Trophoblast cell (in vitro differentiated cells and primary cell): Measurements from ENCODE around the gene SLC35F3.
A peak's percentile ranks its signal among the peaks of the same experiment; 100 is the strongest.

Experiments
- DNase-seq, 2 donors: peaks; one replicate each; pipeline ENCODE4 v3.0.0-alpha.2; 2016
- H2AFZ ChIP-seq: 2 replicates; pipeline ENCODE4 v1.6.1; 2013; ENCODE audit warnings: low read length, moderate library complexity, mild to moderate bottlenecking; ENCODE audit not compliant: insufficient read depth, poor library complexity
- H2AK5ac ChIP-seq: 2 replicates; pipeline ENCODE4 v1.6.1; 2013; ENCODE audit warnings: mild to moderate bottlenecking, low read length
- H2BK120ac ChIP-seq: 2 replicates; pipeline ENCODE4 v1.6.1; 2013; ENCODE audit warnings: low read length, mild to moderate bottlenecking, moderate library complexity; ENCODE audit not compliant: insufficient read depth, poor library complexity
- H2BK12ac ChIP-seq: 2 replicates; pipeline ENCODE4 v1.6.1; 2013; ENCODE audit warnings: mild to moderate bottlenecking, low read length, moderate library complexity
- H2BK5ac ChIP-seq: 2 replicates; pipeline ENCODE4 v1.6.1; 2013; ENCODE audit warnings: low read length, low read depth, moderate library complexity, mild to moderate bottlenecking; ENCODE audit not compliant: poor library complexity
- H3K14ac ChIP-seq: 2 replicates; pipeline ENCODE4 v1.6.1; 2013; ENCODE audit warnings: mild to moderate bottlenecking, low read length
- H3K18ac ChIP-seq: 2 replicates; pipeline ENCODE4 v1.6.1; 2013; ENCODE audit warnings: mild to moderate bottlenecking, low read length
- H3K23ac ChIP-seq: 2 replicates; pipeline ENCODE4 v1.6.1; 2013; ENCODE audit warnings: low read length
- H3K27ac ChIP-seq: 2 replicates; pipeline ENCODE4 v1.5.1; 2013; ENCODE audit warnings: low read depth, mild to moderate bottlenecking, inconsistent platforms, low read length, moderate library complexity
- H3K27me3 ChIP-seq: 2 replicates; pipeline ENCODE4 v1.6.1; 2013; ENCODE audit warnings: inconsistent platforms, mild to moderate bottlenecking, low read length, moderate library complexity; ENCODE audit not compliant: insufficient read depth
- H3K36me3 ChIP-seq, 2 experiments: 1 replicate in 1 of 2; 2 replicates in 1 of 2; pipeline ENCODE4 v1.6.1; 2013; ENCODE audit warnings: low read length in 2 of 2, mild to moderate bottlenecking in 2 of 2, moderate library complexity in 1 of 2; ENCODE audit not compliant: insufficient read depth in 2 of 2, control insufficient read depth in 1 of 2
- H3K4ac ChIP-seq: 2 replicates; pipeline ENCODE4 v1.6.1; 2013; ENCODE audit warnings: low read depth, mild to moderate bottlenecking, low read length, moderate library complexity
- H3K4me1 ChIP-seq, 2 experiments: 1 replicate in 1 of 2; 2 replicates in 1 of 2; pipeline ENCODE4 v1.6.1; 2013; ENCODE audit warnings: low read length in 2 of 2, mild to moderate bottlenecking in 2 of 2, moderate library complexity in 1 of 2; ENCODE audit not compliant: insufficient read depth in 2 of 2, control insufficient read depth in 1 of 2
- H3K4me2 ChIP-seq: 2 replicates; pipeline ENCODE4 v1.6.1; 2013; ENCODE audit warnings: inconsistent platforms, mild to moderate bottlenecking, low read length, moderate library complexity
- H3K4me3 ChIP-seq: 2 replicates; pipeline ENCODE4 v1.5.1; 2013; ENCODE audit warnings: mild to moderate bottlenecking, low read depth, low read length, inconsistent platforms
- H3K79me1 ChIP-seq: one replicate; pipeline ENCODE4 v1.6.1; 2013; ENCODE audit warnings: low read length
- H3K79me2 ChIP-seq: 2 replicates; pipeline ENCODE4 v1.6.1; 2013; ENCODE audit warnings: low read length, mild to moderate bottlenecking; ENCODE audit not compliant: control insufficient read depth, insufficient read depth, poor library complexity
- H3K9ac ChIP-seq: 2 replicates; pipeline ENCODE4 v1.6.1; 2013; ENCODE audit warnings: mild to moderate bottlenecking, low read length
- H3K9me3 ChIP-seq: 2 replicates; pipeline ENCODE4 v1.6.1; 2013; ENCODE audit warnings: low read depth, mild to moderate bottlenecking, control low read depth, inconsistent platforms, low read length; ENCODE audit not compliant: insufficient read depth
- H4K12ac ChIP-seq: 2 replicates; pipeline ENCODE4 v1.6.1; 2013; ENCODE audit warnings: low read depth, mild to moderate bottlenecking, low read length, moderate library complexity
- H4K8ac ChIP-seq: 2 replicates; pipeline ENCODE4 v1.6.1; 2013; ENCODE audit warnings: low read depth, mild to moderate bottlenecking, low read length, moderate library complexity
- H4K91ac ChIP-seq: one replicate; pipeline ENCODE4 v1.6.1; 2013; ENCODE audit warnings: low read depth, mild to moderate bottlenecking, low read length, moderate library complexity
- WGBS: extraction: QIAGEN DNeasy Blood & Tissue Kit; methylation state at CpG from one replicate; pipeline ENCODE4 v1.1.7; 2013; ENCODE audit warnings: missing lambda C conversion rate; ENCODE audit not compliant: insufficient read length, insufficient coverage; ENCODE audit errors: extremely low coverage; 5-methylcytosine and 5-hydroxymethylcytosine counted together

SLC35F3 gene

DNA sequence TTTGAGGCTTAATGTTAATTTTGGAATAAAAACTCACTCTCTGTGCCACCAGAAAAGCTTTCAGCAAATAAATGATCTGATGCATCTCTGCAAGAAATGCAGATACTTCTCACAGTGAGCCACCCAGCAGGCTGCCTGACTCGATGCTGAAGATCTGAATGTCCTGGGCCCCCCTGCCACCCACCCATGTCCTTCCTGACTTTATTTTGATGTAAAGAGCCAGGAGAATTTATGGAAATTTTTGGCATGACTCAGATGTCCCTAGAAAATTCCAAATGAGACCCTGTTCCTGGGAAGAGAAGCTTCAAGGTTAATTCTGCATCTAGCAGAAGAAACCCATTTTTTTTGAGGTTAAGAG lies 406.0 kb downstream of the SLC35F3 start:
- no peak overlapping the region for H2BK5ac ChIP-seq
- no peak overlapping the region for H3K4me2 ChIP-seq
- H3K79me2 ChIP-seq = no peaks in the 10 kb centered on the region
- no peaks in the 10 kb centered on the region for H3K36me3 ChIP-seq
- H3K4me1 ChIP-seq = no peaks in the 10 kb centered on the region
- H3K18ac ChIP-seq = no peak overlapping the region
- H2AK5ac ChIP-seq = no peak overlapping the region
- H3K4ac ChIP-seq = no peak overlapping the region
- no peak for DNase-seq
- no peak overlapping the region for H2BK120ac ChIP-seq
- H4K91ac ChIP-seq = no peak overlapping the region
- H3K27ac ChIP-seq = no peak overlapping the region
- H2AFZ ChIP-seq = no peak overlapping the region
- no peaks in the 10 kb centered on the region for H3K79me1 ChIP-seq
- H3K9ac ChIP-seq = no peak overlapping the region
- H3K4me3 ChIP-seq = no peak overlapping the region
- WGBS = no CpG with 5 or more reads among the region's 1 CpG
- no peak overlapping the region for H2BK12ac ChIP-seq
- no peak overlapping the region for H3K23ac ChIP-seq
- no peaks in the 10 kb centered on the region for H3K27me3 ChIP-seq
- no peak overlapping the region for H4K12ac ChIP-seq
- no peaks in the 10 kb centered on the region for H3K9me3 ChIP-seq
- H3K14ac ChIP-seq = no peak overlapping the region
- no peak overlapping the region for H4K8ac ChIP-seq

DNA sequence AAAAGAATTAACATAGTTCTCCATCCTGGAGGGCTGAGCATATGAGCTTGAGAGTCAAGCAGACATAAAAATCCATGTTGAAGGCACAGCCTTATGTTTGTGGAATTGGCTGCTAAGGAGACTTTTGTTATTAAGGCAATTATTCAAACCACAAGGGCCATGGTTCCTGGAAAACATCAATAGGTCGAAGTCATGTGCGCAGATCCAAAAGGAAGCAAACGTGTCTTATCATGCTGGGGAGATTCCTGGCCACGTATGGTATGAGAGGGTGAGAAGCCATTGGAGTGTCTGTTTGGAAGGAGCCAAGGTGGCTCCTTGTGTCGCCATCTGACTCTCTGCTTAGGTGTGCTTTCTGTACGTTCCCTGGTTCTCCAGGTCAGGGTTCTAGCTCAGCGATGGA lies 406.9 kb downstream of the SLC35F3 start:
- no CpG with 5 or more reads among the region's 7 CpGs for WGBS

DNA sequence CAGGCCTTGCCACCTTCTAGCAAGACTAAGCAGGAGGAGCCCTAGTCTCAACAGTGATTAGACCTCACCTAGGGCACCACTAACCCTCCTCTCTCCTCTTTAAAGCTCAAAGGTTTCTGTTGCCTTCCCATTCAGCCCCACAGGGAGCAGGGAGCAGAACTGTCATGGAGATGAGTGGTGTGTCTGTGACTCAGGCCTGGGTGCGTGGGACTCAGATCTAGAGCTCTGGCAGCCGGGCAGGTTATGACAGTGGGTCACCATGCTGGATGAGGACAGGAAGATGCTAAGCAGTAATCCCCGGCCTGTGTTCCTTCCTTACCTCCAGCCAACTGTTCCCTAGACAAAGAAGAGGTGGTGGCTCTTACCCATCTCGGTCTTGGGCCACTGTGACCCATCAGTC lies 408.7 kb downstream of the SLC35F3 start:
- Histone ChIP-seq H3K9me3 (no peaks in the 10 kb centered on the region), H2BK5ac (no peak overlapping the region), H3K4ac (no peak overlapping the region), H2AK5ac (no peak overlapping the region), H3K4me3 (no peak overlapping the region), H3K4me2 (no peak overlapping the region), H4K12ac (no peak overlapping the region), H4K91ac (no peak overlapping the region), H3K4me1 (no peaks in the 10 kb centered on the region), H3K79me1 (no peaks in the 10 kb centered on the region), H3K27me3 (no peaks in the 10 kb centered on the region), H4K8ac (no peak overlapping the region), H3K14ac (no peak overlapping the region), H2AFZ (no peak overlapping the region), H3K27ac (no peak overlapping the region), H3K18ac (no peak overlapping the region), H3K36me3 (no peaks in the 10 kb centered on the region), H3K23ac (no peak overlapping the region), H3K9ac (no peak overlapping the region), H2BK12ac (no peak overlapping the region), H2BK120ac (no peak overlapping the region), H3K79me2 (no peaks in the 10 kb centered on the region)
- WGBS = no CpG with 5 or more reads among the region's 4 CpGs
- peak in 1 of 2 donors; percentile 16 for DNase-seq

More for the DNA sequence above, 406.9 kb downstream of the SLC35F3 start:
- no peaks in the 10 kb centered on the region for H3K79me2 ChIP-seq
- no peak overlapping the region for H4K91ac ChIP-seq
- H3K4me3 ChIP-seq = no peak overlapping the region
- H3K79me1 ChIP-seq = no peaks in the 10 kb centered on the region
- H3K14ac ChIP-seq = no peak overlapping the region
- no peak overlapping the region for H3K18ac ChIP-seq
- H3K27me3 ChIP-seq = no peaks in the 10 kb centered on the region
- DNase-seq = no peak
- H2AFZ ChIP-seq = no peak overlapping the region
- no peak overlapping the region for H3K27ac ChIP-seq
- no peak overlapping the region for H2AK5ac ChIP-seq
- H3K9me3 ChIP-seq = no peaks in the 10 kb centered on the region
- no peaks in the 10 kb centered on the region for H3K36me3 ChIP-seq
- H3K23ac ChIP-seq = no peak overlapping the region
- H3K4me1 ChIP-seq = no peaks in the 10 kb centered on the region
- H3K4ac ChIP-seq = no peak overlapping the region
- H2BK120ac ChIP-seq = no peak overlapping the region
- H3K4me2 ChIP-seq = no peak overlapping the region
- H3K9ac ChIP-seq = no peak overlapping the region
- no peak overlapping the region for H4K8ac ChIP-seq
- H2BK12ac ChIP-seq = no peak overlapping the region
- H2BK5ac ChIP-seq = no peak overlapping the region
- H4K12ac ChIP-seq = no peak overlapping the region

DNA sequence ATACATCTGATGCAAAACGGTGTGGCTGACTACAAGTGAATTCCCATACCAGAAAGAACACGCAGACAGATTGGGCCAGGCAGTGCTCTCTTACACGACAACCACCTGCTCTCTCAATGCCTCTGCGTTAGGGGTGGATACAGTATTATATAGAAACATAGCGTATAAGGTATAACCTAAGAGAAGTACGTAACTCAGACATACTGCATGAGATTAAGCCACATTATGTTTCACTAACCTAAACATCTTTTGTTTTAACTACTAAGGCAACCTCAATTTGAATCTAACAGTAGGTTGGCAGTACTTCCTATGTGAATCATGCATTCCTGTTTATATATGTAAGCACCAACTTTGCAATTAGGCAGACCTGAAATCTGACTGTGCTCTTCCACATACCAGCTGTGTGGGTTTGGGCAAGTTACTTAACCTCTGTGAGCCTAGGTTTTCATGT lies 410.6 kb downstream of the SLC35F3 start:
- Histone ChIP-seq H3K23ac (no peak overlapping the region), H3K4me1 (no peaks in the 10 kb centered on the region), H2AFZ (no peak overlapping the region), H3K4me3 (no peak overlapping the region), H3K4me2 (no peak overlapping the region), H3K18ac (no peak overlapping the region), H4K91ac (no peak overlapping the region), H3K9ac (no peak overlapping the region), H2BK5ac (no peak overlapping the region), H3K79me1 (no peaks in the 10 kb centered on the region), H3K36me3 (no peaks in the 10 kb centered on the region), H3K27me3 (no peaks in the 10 kb centered on the region), H2BK120ac (no peak overlapping the region), H3K14ac (no peak overlapping the region), H4K8ac (no peak overlapping the region), H2AK5ac (no peak overlapping the region), H3K27ac (no peak overlapping the region), H3K79me2 (no peaks in the 10 kb centered on the region), H3K9me3 (no peaks in the 10 kb centered on the region), H2BK12ac (no peak overlapping the region), H4K12ac (no peak overlapping the region), H3K4ac (no peak overlapping the region)
- WGBS = no CpG with 5 or more reads among the region's 6 CpGs
- DNase-seq = peak in 1 of 2 donors; percentile 79
